ENCODE data around the gene YBX3. TPM values are rescaled to one million over a fixed set of nuclear protein-coding genes. Genes with fewer than 3 reads are reported as not detected.

Gene YBX3
- total RNA-seq, 1 donor from 2014 or later = 326 TPM

DNA sequence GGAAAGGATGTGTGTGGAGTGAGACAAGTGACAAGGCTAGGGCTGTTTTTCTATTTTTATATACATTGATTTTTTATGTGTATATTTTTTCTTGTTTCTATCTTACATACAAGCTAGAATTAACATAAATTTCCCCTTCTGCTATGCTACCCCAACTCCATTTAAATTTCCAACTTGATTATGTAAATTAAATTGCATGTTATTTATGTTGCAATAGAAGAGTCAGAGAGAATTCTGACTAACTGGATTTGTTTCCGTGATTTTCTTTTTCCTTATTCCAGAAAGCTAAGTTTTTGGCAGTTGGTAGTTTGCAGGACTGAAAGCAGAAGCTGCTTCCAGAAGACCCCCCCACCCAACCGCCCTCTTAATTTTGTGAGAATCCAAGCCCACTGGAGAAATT, 8.9 kb upstream of the YBX3 start:
- intact Hi-C loops (cut with DNase I) = no loop called here
- H3K36me3 ChIP-seq = no peaks in the 10 kb centered on the region
- no peaks in the 10 kb centered on the region for H3K27me3 ChIP-seq
- no peak overlapping the region for H3K4me3 ChIP-seq
- H3K4me1 ChIP-seq = no peaks in the 10 kb centered on the region
- TF ChIP-seq, protein P1, sequence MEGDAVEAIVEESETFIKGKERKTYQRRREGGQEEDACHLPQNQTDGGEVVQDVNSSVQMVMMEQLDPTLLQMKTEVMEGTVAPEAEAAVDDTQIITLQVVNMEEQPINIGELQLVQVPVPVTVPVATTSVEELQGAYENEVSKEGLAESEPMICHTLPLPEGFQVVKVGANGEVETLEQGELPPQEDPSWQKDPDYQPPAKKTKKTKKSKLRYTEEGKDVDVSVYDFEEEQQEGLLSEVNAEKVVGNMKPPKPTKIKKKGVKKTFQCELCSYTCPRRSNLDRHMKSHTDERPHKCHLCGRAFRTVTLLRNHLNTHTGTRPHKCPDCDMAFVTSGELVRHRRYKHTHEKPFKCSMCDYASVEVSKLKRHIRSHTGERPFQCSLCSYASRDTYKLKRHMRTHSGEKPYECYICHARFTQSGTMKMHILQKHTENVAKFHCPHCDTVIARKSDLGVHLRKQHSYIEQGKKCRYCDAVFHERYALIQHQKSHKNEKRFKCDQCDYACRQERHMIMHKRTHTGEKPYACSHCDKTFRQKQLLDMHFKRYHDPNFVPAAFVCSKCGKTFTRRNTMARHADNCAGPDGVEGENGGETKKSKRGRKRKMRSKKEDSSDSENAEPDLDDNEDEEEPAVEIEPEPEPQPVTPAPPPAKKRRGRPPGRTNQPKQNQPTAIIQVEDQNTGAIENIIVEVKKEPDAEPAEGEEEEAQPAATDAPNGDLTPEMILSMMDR (IDR thresholded peaks at IDR 0.05) = no peak
- H3K27ac ChIP-seq = no peak overlapping the region
- DNase-seq (ENCODE audit: low spot score in 2 of 2) = no peak
- H3K9me3 ChIP-seq = no peaks in the 10 kb centered on the region

DNA sequence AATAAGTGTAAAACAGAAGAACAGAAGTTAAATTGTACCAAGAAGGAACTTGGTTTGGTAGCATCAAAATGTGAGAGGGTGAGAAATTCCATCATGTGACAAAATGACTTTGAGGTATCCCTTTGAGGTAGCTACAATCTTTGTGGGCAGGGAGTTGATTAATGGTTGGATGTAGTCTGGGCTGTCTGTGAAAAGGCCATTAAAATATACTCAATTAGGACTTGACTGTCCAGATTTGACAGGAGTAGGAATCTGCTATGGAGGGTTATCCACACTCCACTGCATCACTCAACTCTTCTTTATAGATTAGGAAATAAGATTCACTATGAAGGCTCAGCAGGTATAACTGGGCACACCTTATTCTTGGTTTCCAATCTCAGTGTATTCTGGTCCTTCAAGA, 7.4 kb upstream of the YBX3 start:
- Histone ChIP-seq H3K4me1 (no peaks in the 10 kb centered on the region), H3K36me3 (no peaks in the 10 kb centered on the region), H3K27ac (no peak overlapping the region), H3K4me3 (no peak overlapping the region), H3K27me3 (no peaks in the 10 kb centered on the region), H3K9me3 (no peaks in the 10 kb centered on the region)
- no peak for DNase-seq (ENCODE audit: low spot score in 2 of 2)
- TF ChIP-seq, protein P1 (IDR thresholded peaks at IDR 0.05) = no peak
- intact Hi-C loops (cut with DNase I) = no loop called here

DNA sequence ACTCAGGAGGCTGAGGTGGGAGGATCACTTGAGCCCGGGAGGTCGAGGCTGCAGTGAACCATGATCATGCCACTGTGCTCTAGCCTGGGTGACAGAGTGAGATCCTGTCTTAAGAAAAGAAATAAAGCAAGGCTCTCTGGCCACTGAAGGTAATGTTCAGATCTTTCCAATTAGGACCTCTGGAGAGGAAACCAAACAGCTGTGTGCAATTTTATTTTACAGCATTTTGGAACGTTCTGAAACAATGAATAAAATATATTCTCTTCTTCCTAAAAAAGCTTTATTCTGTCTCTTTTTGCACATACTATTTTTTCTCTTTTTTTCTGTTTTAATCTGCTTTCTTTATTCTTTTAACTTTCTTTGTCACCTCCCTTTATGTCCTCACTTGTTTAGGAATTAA, 5.0 kb upstream of the YBX3 start:
- no peak overlapping the region for H3K4me3 ChIP-seq
- no peaks in the 10 kb centered on the region for H3K27me3 ChIP-seq
- TF ChIP-seq, protein P1 (IDR thresholded peaks at IDR 0.05) = no peak
- H3K36me3 ChIP-seq = no peaks in the 10 kb centered on the region
- no peak overlapping the region for H3K27ac ChIP-seq
- intact Hi-C loops (cut with DNase I) = no loop called here
- no peak for DNase-seq (ENCODE audit: low spot score in 2 of 2)
- H3K9me3 ChIP-seq = no peaks in the 10 kb centered on the region
- H3K4me1 ChIP-seq = peaks cover 0 to 9% of the 10 kb centered on the region in 2 donors

DNA sequence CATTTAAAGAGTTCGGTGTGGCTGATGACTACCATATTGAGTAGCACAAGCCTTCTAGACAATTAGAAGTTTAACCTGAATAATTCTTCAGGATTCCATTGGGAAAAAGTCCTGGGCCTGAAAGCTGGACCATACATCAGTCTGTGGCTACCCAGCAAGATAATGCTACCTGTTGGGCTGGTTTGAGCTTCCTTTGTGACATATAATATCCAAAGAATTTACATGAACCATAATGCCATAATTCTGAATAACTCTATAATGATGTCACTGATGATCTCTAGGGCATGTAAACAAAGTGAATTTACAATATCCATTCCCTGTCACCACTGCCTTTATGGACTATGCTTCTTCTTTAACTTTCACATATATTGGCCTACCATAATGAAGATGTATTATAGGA, 3.8 kb upstream of the YBX3 start:
- no peak overlapping the region for H3K27ac ChIP-seq
- intact Hi-C loops (cut with DNase I) = no loop called here
- H3K4me1 ChIP-seq = peaks cover 0 to 9% of the 10 kb centered on the region in 2 donors
- no peak overlapping the region for H3K4me3 ChIP-seq
- H3K9me3 ChIP-seq = no peaks in the 10 kb centered on the region
- H3K36me3 ChIP-seq = no peaks in the 10 kb centered on the region
- TF ChIP-seq, protein P1 (IDR thresholded peaks at IDR 0.05) = no peak
- no peaks in the 10 kb centered on the region for H3K27me3 ChIP-seq
- no peak for DNase-seq (ENCODE audit: low spot score in 2 of 2)

DNA sequence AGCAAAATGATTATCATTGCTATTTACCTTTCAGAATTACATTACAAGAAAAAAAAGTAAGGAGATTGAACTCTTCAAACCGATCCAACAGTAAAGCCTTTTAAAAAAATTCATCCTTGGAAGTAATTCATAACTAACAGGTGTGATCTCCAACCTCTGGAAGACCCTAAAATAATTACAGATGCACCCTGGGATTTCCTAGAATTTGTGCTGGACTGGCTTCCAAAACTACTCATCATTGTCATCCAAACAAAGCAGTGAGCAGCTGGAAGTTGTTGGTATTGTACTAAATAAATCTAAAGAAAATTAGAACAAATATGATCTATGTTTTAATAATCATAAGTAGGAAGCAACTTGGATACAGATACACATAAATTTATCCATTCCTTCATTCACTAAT, 1.9 kb upstream of the YBX3 start:
- no peaks in the 10 kb centered on the region for H3K9me3 ChIP-seq
- TF ChIP-seq, protein P1 (IDR thresholded peaks at IDR 0.05) = no peak
- peaks cover 0 to 17% of the 10 kb centered on the region in 2 donors for H3K4me1 ChIP-seq
- intact Hi-C loops (cut with DNase I) = no loop called here
- H3K36me3 ChIP-seq = no peaks in the 10 kb centered on the region
- H3K27me3 ChIP-seq = no peaks in the 10 kb centered on the region
- no peak overlapping the region for H3K27ac ChIP-seq
- no peak for DNase-seq (ENCODE audit: low spot score in 2 of 2)
- no peak overlapping the region for H3K4me3 ChIP-seq

DNA sequence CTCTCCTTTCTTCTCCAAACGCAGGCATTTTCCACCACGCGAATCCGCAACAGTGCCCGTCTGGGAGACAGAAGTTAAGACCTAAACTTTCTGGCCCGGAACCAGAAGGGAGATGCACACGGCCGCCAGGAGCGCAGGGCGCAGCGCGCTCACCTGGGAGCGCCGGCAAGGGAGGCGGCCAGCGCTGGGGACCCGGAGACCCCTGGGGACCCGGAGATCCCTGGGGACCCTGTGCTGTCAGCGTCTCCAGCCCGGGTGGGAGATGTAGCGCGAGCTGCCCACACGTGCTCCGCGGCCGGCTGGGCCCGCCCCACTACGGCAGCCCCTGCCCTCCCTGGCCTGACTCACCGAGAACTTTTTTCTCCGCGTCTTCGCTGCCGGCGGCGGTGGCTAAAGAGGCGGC, 620 bp downstream of the YBX3 start:
- Histone ChIP-seq H3K9me3 (no peaks in the 10 kb centered on the region), H3K4me1 (peaks cover 0 to 34% of the 10 kb centered on the region in 2 donors), H3K27me3 (no peaks in the 10 kb centered on the region), H3K4me3 (peak overlapping the region; percentile 80 to 95), H3K36me3 (peaks cover 0 to 4% of the 10 kb centered on the region in 2 donors), H3K27ac (peak overlapping the region; percentile 98)
- TF ChIP-seq, protein P1 (IDR thresholded peaks at IDR 0.05) = peak in 2 of 3 experiments; percentile 13 to 16
- DNase-seq (ENCODE audit: low spot score in 2 of 2) = peak; percentile 18 to 83
- intact Hi-C loops (cut with DNase I) = loop anchor here (1.0 kb wide), 1 partner anchor 510 kb away; the partner anchor contains the start of gene GABARAPL1

Data from ascending aorta (tissue), 2 donors.